Liver (tissue), 3 donors: Measurements from ENCODE around the gene ASPDH.

Experiments used
- ATF3 ChIP-seq: IDR thresholded peaks from 2 replicates; pipeline ENCODE4 v1.6.1; 2016; ENCODE audit warnings: antibody characterized with exemption
- CTCF ChIP-seq: fragments of 150-350 bp; IDR thresholded peaks from 2 replicates; pipeline ENCODE4 v1.5.1; 2017; ENCODE audit warnings: improper control_type of control experiment, low read depth, low read length; ENCODE audit not compliant: missing input control
- GABPA ChIP-seq, 2 donors: IDR thresholded peaks in 1 of 2; conservative IDR thresholded peaks in 1 of 2; 2 replicates each; pipeline ENCODE4 v1.6.1; 2016; ENCODE audit warnings: antibody characterized with exemption in 2 of 2, mild to moderate bottlenecking in 1 of 2, moderate library complexity in 1 of 2
- HNF4A ChIP-seq, 2 donors: conservative IDR thresholded peaks; 2 replicates each; pipeline ENCODE4 v1.6.1; 2016; ENCODE audit warnings: antibody characterized with exemption in 2 of 2, mild to moderate bottlenecking in 2 of 2
- JUND ChIP-seq, 2 donors: IDR thresholded peaks; 2 replicates each; pipeline ENCODE4 v1.6.1; 2016; ENCODE audit warnings: antibody characterized with exemption in 2 of 2
- MAX ChIP-seq: IDR thresholded peaks from 2 replicates; pipeline ENCODE4 v1.6.1; 2016; ENCODE audit warnings: antibody characterized with exemption
- SP1 ChIP-seq: IDR thresholded peaks from 2 replicates; pipeline ENCODE4 v1.6.1; 2018; ENCODE audit warnings: antibody characterized with exemption, mild to moderate bottlenecking
- TAF1 ChIP-seq: conservative IDR thresholded peaks from 2 replicates; pipeline ENCODE4 v1.6.1; 2016; ENCODE audit warnings: antibody characterized with exemption, mild to moderate bottlenecking
- YY1 ChIP-seq: IDR thresholded peaks from 2 replicates; pipeline ENCODE4 v1.6.1; 2016; ENCODE audit warnings: antibody characterized with exemption, mild to moderate bottlenecking
- TF ChIP-seq, protein P1 (sequence below): IDR thresholded peaks from 2 replicates; pipeline ENCODE4 v1.6.1; 2016; ENCODE audit warnings: antibody characterized with exemption, mild to moderate bottlenecking
- TF ChIP-seq, protein P2 (sequence below): IDR thresholded peaks from 2 replicates; pipeline ENCODE4 v1.6.1; 2016; ENCODE audit warnings: antibody characterized with exemption
- donor health status: healthy.
- donor health status: healthy.

GRCh38 chr19:50542943-50543342 lies 29.2 kb upstream of the ASPDH start:
- TF ChIP-seq, protein P1, sequence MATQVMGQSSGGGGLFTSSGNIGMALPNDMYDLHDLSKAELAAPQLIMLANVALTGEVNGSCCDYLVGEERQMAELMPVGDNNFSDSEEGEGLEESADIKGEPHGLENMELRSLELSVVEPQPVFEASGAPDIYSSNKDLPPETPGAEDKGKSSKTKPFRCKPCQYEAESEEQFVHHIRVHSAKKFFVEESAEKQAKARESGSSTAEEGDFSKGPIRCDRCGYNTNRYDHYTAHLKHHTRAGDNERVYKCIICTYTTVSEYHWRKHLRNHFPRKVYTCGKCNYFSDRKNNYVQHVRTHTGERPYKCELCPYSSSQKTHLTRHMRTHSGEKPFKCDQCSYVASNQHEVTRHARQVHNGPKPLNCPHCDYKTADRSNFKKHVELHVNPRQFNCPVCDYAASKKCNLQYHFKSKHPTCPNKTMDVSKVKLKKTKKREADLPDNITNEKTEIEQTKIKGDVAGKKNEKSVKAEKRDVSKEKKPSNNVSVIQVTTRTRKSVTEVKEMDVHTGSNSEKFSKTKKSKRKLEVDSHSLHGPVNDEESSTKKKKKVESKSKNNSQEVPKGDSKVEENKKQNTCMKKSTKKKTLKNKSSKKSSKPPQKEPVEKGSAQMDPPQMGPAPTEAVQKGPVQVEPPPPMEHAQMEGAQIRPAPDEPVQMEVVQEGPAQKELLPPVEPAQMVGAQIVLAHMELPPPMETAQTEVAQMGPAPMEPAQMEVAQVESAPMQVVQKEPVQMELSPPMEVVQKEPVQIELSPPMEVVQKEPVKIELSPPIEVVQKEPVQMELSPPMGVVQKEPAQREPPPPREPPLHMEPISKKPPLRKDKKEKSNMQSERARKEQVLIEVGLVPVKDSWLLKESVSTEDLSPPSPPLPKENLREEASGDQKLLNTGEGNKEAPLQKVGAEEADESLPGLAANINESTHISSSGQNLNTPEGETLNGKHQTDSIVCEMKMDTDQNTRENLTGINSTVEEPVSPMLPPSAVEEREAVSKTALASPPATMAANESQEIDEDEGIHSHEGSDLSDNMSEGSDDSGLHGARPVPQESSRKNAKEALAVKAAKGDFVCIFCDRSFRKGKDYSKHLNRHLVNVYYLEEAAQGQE = no peak
- TF ChIP-seq CTCF (no peak), YY1 (no peak), SP1 (no peak), GABPA (IDR thresholded peaks at IDR 0.05 in 1 of 2, conservative IDR thresholded peaks at IDR 0.05 in 1 of 2) (no peak), HNF4A (conservative IDR thresholded peaks at IDR 0.05) (no peak), MAX (no peak), TAF1 (no peak), ATF3 (no peak), JUND (IDR thresholded peaks at IDR 0.05) (no peak)
- TF ChIP-seq, protein P2, sequence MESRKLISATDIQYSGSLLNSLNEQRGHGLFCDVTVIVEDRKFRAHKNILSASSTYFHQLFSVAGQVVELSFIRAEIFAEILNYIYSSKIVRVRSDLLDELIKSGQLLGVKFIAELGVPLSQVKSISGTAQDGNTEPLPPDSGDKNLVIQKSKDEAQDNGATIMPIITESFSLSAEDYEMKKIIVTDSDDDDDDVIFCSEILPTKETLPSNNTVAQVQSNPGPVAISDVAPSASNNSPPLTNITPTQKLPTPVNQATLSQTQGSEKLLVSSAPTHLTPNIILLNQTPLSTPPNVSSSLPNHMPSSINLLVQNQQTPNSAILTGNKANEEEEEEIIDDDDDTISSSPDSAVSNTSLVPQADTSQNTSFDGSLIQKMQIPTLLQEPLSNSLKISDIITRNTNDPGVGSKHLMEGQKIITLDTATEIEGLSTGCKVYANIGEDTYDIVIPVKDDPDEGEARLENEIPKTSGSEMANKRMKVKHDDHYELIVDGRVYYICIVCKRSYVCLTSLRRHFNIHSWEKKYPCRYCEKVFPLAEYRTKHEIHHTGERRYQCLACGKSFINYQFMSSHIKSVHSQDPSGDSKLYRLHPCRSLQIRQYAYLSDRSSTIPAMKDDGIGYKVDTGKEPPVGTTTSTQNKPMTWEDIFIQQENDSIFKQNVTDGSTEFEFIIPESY = no peak
